HCT116 (cell line): ENCODE data around the gene EIF3J. TPM values are rescaled to one million over a fixed set of nuclear protein-coding genes. Genes with fewer than 3 reads are reported as not detected.

ENCODE experiments used
- ATAC-seq: fragments of 200-7000 bp; cut with Tn5 transposase; 2 replicates; pipeline ENCODE4 v1.9.1; 2020; ENCODE audit warnings: mild to moderate bottlenecking, moderate library complexity
- BruUV-seq: library from RNA; stranded (reverse); fragments of 400-500 nt; replicated peaks from 2 replicates; lab custom pipeline; 2021; lab: Mats Ljungman, UMichigan
- CTCF ChIA-PET: fragments of 300-600 bp; sonication (Branson Sonifier 250); formaldehyde crosslinking; loops from one replicate; lab custom pipeline; 2021; ENCODE audit warnings: antibody characterized with exemption; lab: Charles Lee
- POLR2A ChIA-PET: fragments of 300-600, 350-600 bp; sonication (Branson Sonifier 250); formaldehyde crosslinking; loops from one replicate; lab custom pipeline; 2021; ENCODE audit warnings: antibody characterized with exemption; lab: Charles Lee
- RAD21 ChIA-PET, 2 experiments: fragments of 300-600 bp; sonication (Branson Sonifier 250); formaldehyde crosslinking; loops; one replicate each; lab custom pipeline; 2023; ENCODE audit warnings: low total read pairs in 2 of 2; ENCODE audit not compliant: uncharacterized antibody in 2 of 2, unreplicated experiment in 2 of 2, low non-redundant PET in 1 of 2; lab: Charles Lee
- DNase-seq: peaks from one replicate; pipeline ENCODE4 v3.0.0-alpha.2; 2010; ENCODE audit warnings: low read depth, low spot score
- H2AFZ ChIP-seq: fragments of 200-600 bp; shearing (Covaris generic), sonication (generic); 2 replicates; pipeline ENCODE4 v1.6.1; 2017; ENCODE audit warnings: low read depth, mixed run types, mixed read lengths, antibody characterized with exemption, low read length; ENCODE audit not compliant: poor library complexity, severe bottlenecking
- H3K27ac ChIP-seq: 2 replicates; pipeline ENCODE4 v1.5.1; 2012; ENCODE audit warnings: low read depth, low read length
- H3K27me3 ChIP-seq: fragments of 200-600 bp; sonication (generic); 2 replicates; pipeline ENCODE4 v1.6.1; 2016; ENCODE audit warnings: mixed run types, low read length, mixed read lengths; ENCODE audit not compliant: insufficient read depth
- H3K36me3 ChIP-seq, 2 experiments: fragments of 200-500 bp in 1 of 2; fragments of 200-600 bp in 1 of 2; sonication (Bioruptor generic) in 1 of 2; sonication (generic) in 1 of 2; 2 replicates each; pipeline versions ENCODE4 v1.5.1 to v1.6.1; 2014 to 2016; ENCODE audit warnings: low read length in 2 of 2, inconsistent platforms in 1 of 2, mixed read lengths in 1 of 2, mixed run types in 1 of 2; ENCODE audit not compliant: insufficient read depth in 2 of 2, control insufficient read depth in 1 of 2
- H3K4me1 ChIP-seq, 2 experiments: fragments of 200-600 bp in 1 of 2; sonication (generic) in 1 of 2; 2 replicates each; pipeline versions ENCODE4 v1.5.1 to v1.6.1; 2012 to 2017; ENCODE audit warnings: low read length in 2 of 2, inconsistent platforms in 1 of 2, mild to moderate bottlenecking in 1 of 2, mixed read lengths in 1 of 2, mixed run types in 1 of 2, moderate library complexity in 1 of 2; ENCODE audit not compliant: insufficient read depth in 2 of 2, control insufficient read depth in 1 of 2
- H3K4me2 ChIP-seq: fragments of 200-600 bp; sonication (generic); 2 replicates; pipeline ENCODE4 v1.6.1; 2017; ENCODE audit warnings: mixed run types, low read length, mixed read lengths
- H3K4me3 ChIP-seq, 2 experiments: fragments of 200-600 bp in 1 of 2; sonication (generic) in 1 of 2; replicated peaks in 1 of 2; 2 replicates each; pipeline ENCODE4 v1.5.1; 2011 to 2016; ENCODE audit warnings: low read length in 2 of 2, control low read depth in 1 of 2, low read depth in 1 of 2, mild to moderate bottlenecking in 1 of 2, mixed read lengths in 1 of 2, mixed run types in 1 of 2
- H3K79me2 ChIP-seq: fragments of 200-600 bp; sonication (generic); 2 replicates; pipeline ENCODE4 v1.6.1; 2017; ENCODE audit warnings: mild to moderate bottlenecking, mixed run types, low read length, moderate library complexity, mixed read lengths; ENCODE audit not compliant: insufficient read depth
- H3K9ac ChIP-seq: fragments of 200-600 bp; sonication (generic); 2 replicates; pipeline ENCODE4 v1.6.1; 2016; ENCODE audit warnings: low read length, mixed read lengths
- H3K9me2 ChIP-seq: fragments of 200-600 bp; sonication (generic), shearing (Covaris generic); 2 replicates; pipeline ENCODE4 v1.6.1; 2017; ENCODE audit warnings: mixed run types, mild to moderate bottlenecking, moderate library complexity; ENCODE audit not compliant: insufficient read depth
- H3K9me3 ChIP-seq, 2 experiments: fragments of 200-500 bp in 1 of 2; fragments of 200-600 bp in 1 of 2; sonication (Bioruptor generic) in 1 of 2; sonication (generic) in 1 of 2; 2 replicates each; pipeline ENCODE4 v1.6.1; 2014 to 2017; ENCODE audit warnings: low read length in 2 of 2, mixed read lengths in 2 of 2, inconsistent platforms in 1 of 2, low read depth in 1 of 2, mild to moderate bottlenecking in 1 of 2, mixed run types in 1 of 2, moderate library complexity in 1 of 2; ENCODE audit not compliant: control insufficient read depth in 1 of 2, insufficient read depth in 1 of 2
- H4K20me1 ChIP-seq: fragments of 200-600 bp; sonication (generic), shearing (Covaris generic); 2 replicates; pipeline ENCODE4 v1.6.1; 2017; ENCODE audit warnings: mixed run types, mild to moderate bottlenecking, moderate library complexity; ENCODE audit not compliant: insufficient read depth
- CBX3 ChIP-seq: IDR thresholded peaks from 2 replicates; pipeline ENCODE4 v1.6.1; 2012; ENCODE audit warnings: low read depth
- CEBPB ChIP-seq: IDR thresholded peaks from 2 replicates; pipeline ENCODE4 v1.6.1; 2012; ENCODE audit warnings: low read depth
- CTCF ChIP-seq, 3 experiments: fragments of 200-600 bp in 1 of 3; sonication (generic) in 1 of 3; IDR thresholded peaks in 2 of 3; conservative IDR thresholded peaks in 1 of 3; 2 replicates each; pipeline ENCODE4 v1.5.1; 2012 to 2017; ENCODE audit warnings: low read depth in 2 of 3, low read length in 2 of 3, antibody characterized with exemption in 1 of 3, borderline replicate concordance in 1 of 3, control low read depth in 1 of 3, mild to moderate bottlenecking in 1 of 3, mixed read lengths in 1 of 3, mixed run types in 1 of 3, moderate library complexity in 1 of 3; ENCODE audit not compliant: insufficient read depth in 1 of 3
- EGR1 ChIP-seq: IDR thresholded peaks from 2 replicates; pipeline ENCODE4 v1.6.1; 2012; ENCODE audit warnings: low read depth
- ELF1 ChIP-seq: IDR thresholded peaks from 2 replicates; pipeline ENCODE4 v1.6.1; 2012; ENCODE audit warnings: low read depth, borderline replicate concordance
- EZH2 ChIP-seq: fragments of 200-600 bp; sonication (generic); IDR thresholded peaks from 2 replicates; pipeline ENCODE4 v1.6.1; 2017; ENCODE audit warnings: antibody characterized with exemption, mixed run types
- EZH2phosphoT487 ChIP-seq: fragments of 200-600 bp; IDR thresholded peaks from 2 replicates; pipeline ENCODE4 v1.6.1; 2018; ENCODE audit warnings: antibody characterized with exemption, borderline replicate concordance
- FOSL1 ChIP-seq: IDR thresholded peaks from 2 replicates; pipeline ENCODE4 v1.6.1; 2012; ENCODE audit warnings: low read depth
- RAD21 ChIP-seq: IDR thresholded peaks from 2 replicates; pipeline ENCODE4 v1.6.1; 2012; ENCODE audit warnings: low read depth, mild to moderate bottlenecking
- REST ChIP-seq: IDR thresholded peaks from 2 replicates; pipeline ENCODE4 v1.6.1; 2012; ENCODE audit warnings: low read depth
- SIN3A ChIP-seq: IDR thresholded peaks from 2 replicates; pipeline ENCODE4 v1.6.1; 2012; ENCODE audit warnings: low read depth
- SP1 ChIP-seq: IDR thresholded peaks from 2 replicates; pipeline ENCODE4 v1.6.1; 2012; ENCODE audit warnings: low read depth
- SRF ChIP-seq: IDR thresholded peaks from 2 replicates; pipeline ENCODE4 v1.6.1; 2012; ENCODE audit warnings: low read depth
- TCF7L2 ChIP-seq: IDR thresholded peaks from 2 replicates; pipeline ENCODE4 v1.7.0; 2011; ENCODE audit warnings: borderline replicate concordance, inconsistent platforms; ENCODE audit not compliant: insufficient read depth, insufficient read length; ENCODE audit errors: extremely low read depth
- ZBTB33 ChIP-seq: IDR thresholded peaks from 2 replicates; pipeline ENCODE4 v1.6.1; 2011; ENCODE audit warnings: mild to moderate bottlenecking, low read length, moderate library complexity; ENCODE audit not compliant: insufficient replicate concordance; ENCODE audit errors: extremely low read depth
- ZFX ChIP-seq: fragments of 450-650 bp; IDR thresholded peaks from 2 replicates; pipeline ENCODE4 v1.6.1; 2017
- ZNF274 ChIP-seq: fragments of 200-500 bp; sonication (Bioruptor generic); IDR thresholded peaks from 2 replicates; pipeline ENCODE4 v1.6.1; 2014; ENCODE audit warnings: mild to moderate bottlenecking, low read depth, low read length, inconsistent platforms
- intact Hi-C: fragments of 100-400 bp; cut with micrococcal nuclease; formaldehyde crosslinking; loops from 2 replicates; pipeline ENCODE4 v1.10.0; 2022
- total RNA-seq: library from RNA; stranded (reverse); gene quantifications from one replicate; pipeline ENCODE4 v1.2.1, GENCODE V29; 2021; ENCODE audit not compliant: unreplicated experiment

The EIF3J gene
- total RNA-seq, 1 experiment from 2014 or later = 68.6 TPM

- TF ChIP-seq CTCF (IDR thresholded peaks at IDR 0.05 in 2 of 3, conservative IDR thresholded peaks at IDR 0.05 in 1 of 3; ENCODE audit: borderline replicate concordance in 1 of 3, insufficient read depth in 1 of 3, low read depth in 2 of 3, low read length in 2 of 3) (no peak), EZH2 (no peak), ZNF274 (no peak), SIN3A (no peak), TCF7L2 (no peak), SP1 (no peak), CBX3 (no peak)
Measured at GRCh38 chr15:44585633-44586032, 48.7 kb downstream of the EIF3J start (continued).

- no peak overlapping the region for H3K4me2 ChIP-seq
- H3K27me3 ChIP-seq = no peaks in the 10 kb centered on the region
- no peaks in the 10 kb centered on the region for H3K9me2 ChIP-seq
- peaks cover 18 to 44% of the 10 kb centered on the region in 2 experiments; a peak in 3 of 4 replicates for H3K36me3 ChIP-seq
- no peak for DNase-seq
- TF ChIP-seq ZNF274 (no peak), TCF7L2 (no peak), EGR1 (no peak), RAD21 (no peak), SIN3A (no peak), CEBPB (no peak), CBX3 (no peak), EZH2phosphoT487 (no peak), REST (no peak), ELF1 (no peak), ZFX (no peak), FOSL1 (no peak), ZBTB33 (no peak), EZH2 (no peak), SRF (no peak)
- ChIA-PET CTCF (interaction anchor here (1.1 to 2.5 kb wide), 4 partner anchors 9 to 265 kb away, joined by 3 to 18 read pairs (median 6); no protein-coding TSS in a partner anchor), POLR2A (interaction anchor here (0.6 kb wide), 2 partner anchors 16 to 45 kb away, joined by 3 to 4 read pairs; no protein-coding TSS in a partner anchor), RAD21 (no interaction called here)
- H2AFZ ChIP-seq = no peak overlapping the region
- no peak overlapping the region for H3K4me3 ChIP-seq
- no peak overlapping the region for H3K27ac ChIP-seq
- H4K20me1 ChIP-seq = no peaks in the 10 kb centered on the region
- BruUV-seq = no TSS peak
- H3K9me3 ChIP-seq = no peaks in the 10 kb centered on the region
- H3K79me2 ChIP-seq = no peaks in the 10 kb centered on the region
- H3K4me1 ChIP-seq = no peaks in the 10 kb centered on the region
- ATAC-seq = no peak
- no peak overlapping the region for H3K9ac ChIP-seq
- intact Hi-C loops = no loop called here
Measured at GRCh38 chr15:44588541-44588940, 51.6 kb downstream of the EIF3J start.
